AG08395 (cell line): ENCODE data around the gene OLFM4.

Experiments
- DNase-seq: peaks from one replicate; pipeline ENCODE4 v3.0.0; 2012; ENCODE audit warnings: mixed read lengths, low spot score

OLFM4 gene

DNA sequence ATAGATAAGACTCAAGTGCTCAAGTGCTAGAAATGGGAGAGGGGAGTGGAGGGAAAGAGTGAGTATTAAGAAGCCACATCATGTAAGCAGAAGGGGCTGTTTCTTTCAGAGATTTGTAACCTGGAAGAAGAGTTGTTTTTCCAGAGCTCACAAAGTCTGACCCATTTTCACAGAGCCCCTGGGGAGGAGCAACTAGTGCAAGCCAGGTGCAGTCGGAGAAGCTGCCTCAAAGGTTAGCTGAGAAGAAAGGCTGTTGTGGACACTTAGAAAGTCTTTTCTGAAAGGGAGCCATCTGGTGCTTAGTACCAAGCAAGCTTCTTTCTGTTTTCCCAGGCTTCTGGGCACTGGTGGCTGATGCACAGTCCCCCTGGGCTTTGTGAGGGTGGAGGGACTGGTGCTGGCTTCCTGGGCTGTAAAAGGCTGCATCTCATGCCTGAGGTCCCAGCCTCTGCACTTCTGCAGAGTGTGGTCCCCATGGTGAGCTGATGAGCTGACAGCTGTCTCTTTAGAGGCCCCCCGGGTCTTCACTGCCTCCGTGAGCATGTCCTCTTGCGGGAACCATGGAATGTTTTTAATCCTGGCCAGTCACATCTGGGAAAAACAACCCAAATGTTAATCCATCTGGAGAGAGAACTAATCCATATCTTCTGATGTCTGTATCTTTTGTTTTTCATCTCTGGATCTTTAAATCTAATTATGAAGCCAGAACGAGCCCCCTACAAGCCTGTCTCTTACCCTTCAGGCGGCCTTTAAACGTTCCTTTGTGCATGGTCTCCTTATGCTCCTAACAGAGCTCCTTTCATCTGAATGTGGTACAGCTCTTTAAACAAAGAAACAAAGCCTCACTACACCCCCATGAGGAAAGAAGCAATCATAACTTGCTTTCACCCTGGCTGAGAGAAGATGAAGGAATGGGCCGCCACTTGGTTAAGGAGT lies 40.2 kb downstream of the OLFM4 start:
- DNase-seq: no peak

DNA sequence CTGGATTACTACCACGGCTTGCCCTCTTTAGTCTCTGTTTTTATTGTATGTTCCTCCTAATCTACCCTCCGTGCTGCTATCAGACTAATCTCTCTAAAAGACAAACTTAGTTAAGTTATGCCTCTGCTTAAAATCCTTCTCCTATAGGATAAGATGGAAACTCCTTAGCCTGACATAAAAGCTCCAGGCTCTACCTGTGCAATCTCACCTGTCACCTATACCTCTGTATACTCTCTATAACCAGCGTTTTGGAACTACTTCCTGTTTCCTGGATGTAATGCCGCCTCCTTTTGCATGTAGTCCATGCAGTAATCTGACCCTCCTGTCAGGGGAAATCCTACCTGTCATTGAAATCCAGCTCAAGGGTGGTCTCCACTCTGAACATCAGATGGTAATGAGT lies 41.2 kb downstream of the OLFM4 start:
- no peak for DNase-seq

DNA sequence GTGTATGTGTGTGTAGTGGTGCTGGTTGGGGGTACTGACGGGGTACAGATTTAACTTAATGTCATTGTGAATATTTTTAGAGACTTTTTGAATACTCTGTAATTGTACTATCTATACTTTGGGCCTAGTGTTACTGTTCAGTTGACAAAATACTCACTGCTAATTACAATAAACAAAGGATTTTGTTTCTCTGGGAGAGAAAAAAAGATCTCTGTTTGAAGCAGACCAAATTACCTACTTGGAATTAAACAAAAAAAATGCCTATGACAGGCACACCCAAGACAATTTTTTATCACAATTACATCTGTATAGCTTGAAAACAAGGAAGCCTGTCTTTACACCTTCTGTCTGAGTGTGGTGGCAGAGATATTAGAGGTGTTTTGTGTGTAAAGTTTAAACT lies 45.1 kb downstream of the OLFM4 start:
- DNase-seq: no peak

- DNase-seq: no peak
These were observed 45.5 kb downstream of the OLFM4 start for GRCh38 chr13:53074114-53074513.

DNA sequence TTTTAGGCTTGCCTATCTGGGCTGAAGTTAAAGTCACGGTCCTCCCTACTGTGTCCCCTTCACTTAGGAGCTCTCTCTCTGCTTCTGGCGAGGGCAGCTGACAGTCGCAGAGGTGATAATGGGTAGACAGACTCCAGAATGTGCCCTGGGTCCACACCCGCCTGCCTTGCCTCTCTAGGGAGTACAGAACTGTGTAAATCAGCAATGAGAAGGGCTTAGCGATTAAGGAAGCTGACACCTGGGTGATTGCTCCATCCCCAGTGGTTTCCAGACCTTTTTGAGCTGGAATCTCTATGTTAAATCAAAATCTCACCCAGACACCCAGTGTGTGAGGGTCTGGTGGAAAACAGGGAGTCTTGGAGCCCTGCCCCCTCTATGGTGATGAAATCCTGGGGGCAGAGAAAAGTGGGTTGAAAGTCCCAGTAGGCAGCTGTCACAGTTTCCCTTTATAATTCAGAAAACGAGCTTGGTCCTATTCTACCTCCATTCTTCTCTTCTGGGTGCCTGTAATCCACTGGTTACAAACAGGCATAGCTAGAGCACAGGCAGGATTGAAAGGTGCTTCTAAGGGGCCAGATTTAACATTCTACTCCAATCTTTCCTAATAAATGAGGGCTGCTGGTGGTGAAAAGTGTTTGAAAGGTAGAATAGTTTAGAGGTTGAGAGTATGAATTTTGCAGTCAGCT lies 46.9 kb downstream of the OLFM4 start:
- DNase-seq: no peak

GRCh38 chr13:53079691-53080090 lies 51.1 kb downstream of the OLFM4 start:
- DNase-seq: no peak

DNA sequence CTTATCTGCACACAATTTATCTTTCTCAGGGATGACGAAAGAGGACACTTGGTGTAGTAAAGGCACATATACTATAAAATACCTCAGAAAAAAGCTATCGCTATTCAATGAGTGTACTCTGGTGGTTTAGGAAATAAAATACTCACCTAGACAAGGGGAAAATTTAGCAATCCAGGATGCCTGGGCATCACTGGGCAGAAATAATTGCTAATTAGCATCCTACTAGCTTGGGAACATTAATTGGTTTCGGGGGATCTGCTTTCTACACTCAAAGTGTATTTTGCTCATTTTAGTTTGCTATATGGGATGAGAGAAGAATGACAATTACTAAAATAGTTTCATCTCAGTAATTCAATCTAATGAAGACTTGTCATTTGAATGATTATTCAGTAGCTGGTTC lies 60.3 kb downstream of the OLFM4 start:
- no peak for DNase-seq

DNA sequence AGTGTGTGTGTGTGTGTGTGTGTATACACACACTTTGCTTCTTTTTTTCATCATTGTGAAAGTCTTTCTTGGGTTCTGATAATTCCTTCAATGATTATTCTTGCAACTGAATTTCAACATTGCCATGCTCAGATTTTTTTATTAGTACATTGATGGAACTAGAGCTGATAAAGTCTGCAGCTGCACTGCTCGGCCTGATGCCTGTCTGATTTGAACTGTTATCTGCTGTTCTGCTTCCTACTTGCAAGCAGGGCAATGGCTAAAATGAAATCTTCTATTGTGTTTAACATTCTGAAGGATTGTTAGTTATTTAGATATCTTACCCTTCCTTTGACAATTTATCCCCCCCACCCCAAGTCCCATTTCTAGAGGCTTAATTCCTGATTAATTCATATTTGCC lies 61.3 kb downstream of the OLFM4 start:
- DNase-seq: no peak

DNA sequence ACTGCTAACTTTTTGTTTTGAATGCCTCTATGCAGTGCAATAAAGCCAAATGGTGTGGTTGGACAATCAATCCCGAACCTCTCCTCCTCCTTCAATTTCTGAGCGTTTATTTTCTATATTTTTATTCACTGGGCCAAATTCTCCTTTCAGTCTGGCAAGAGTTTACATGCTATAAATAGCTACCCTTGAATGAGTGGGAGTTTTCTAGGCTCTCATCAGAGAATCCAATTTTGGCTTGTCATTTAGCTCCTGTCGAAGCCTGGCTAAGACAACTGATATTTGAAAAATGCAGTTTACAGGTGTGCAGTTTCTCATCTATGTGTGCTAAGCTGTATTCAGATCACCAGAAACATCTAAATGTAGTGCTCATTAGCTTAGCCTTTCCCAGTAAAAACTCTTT lies 61.8 kb downstream of the OLFM4 start:
- no peak for DNase-seq

GRCh38 chr13:53092931-53093330 lies 64.3 kb downstream of the OLFM4 start:
- DNase-seq: no peak

DNA sequence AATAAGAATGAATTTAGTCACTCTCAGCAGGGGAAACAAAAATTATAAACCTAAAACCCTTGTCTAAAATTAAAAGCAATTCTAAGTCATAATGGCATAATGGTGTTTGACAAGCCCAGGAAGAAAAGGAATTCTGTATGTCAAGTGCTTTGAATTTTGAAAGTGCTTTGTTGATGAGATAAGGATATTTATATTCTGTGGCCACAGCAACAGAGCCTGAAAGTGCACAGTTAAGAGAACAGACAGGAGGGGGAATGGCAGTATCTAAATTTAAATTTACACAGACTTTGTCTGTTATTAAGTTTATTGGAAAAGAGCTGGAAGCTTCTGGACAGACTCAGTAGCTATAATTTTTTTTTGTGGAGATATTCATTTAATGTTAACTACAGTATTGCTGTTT lies 69.8 kb downstream of the OLFM4 start:
- no peak for DNase-seq

DNA sequence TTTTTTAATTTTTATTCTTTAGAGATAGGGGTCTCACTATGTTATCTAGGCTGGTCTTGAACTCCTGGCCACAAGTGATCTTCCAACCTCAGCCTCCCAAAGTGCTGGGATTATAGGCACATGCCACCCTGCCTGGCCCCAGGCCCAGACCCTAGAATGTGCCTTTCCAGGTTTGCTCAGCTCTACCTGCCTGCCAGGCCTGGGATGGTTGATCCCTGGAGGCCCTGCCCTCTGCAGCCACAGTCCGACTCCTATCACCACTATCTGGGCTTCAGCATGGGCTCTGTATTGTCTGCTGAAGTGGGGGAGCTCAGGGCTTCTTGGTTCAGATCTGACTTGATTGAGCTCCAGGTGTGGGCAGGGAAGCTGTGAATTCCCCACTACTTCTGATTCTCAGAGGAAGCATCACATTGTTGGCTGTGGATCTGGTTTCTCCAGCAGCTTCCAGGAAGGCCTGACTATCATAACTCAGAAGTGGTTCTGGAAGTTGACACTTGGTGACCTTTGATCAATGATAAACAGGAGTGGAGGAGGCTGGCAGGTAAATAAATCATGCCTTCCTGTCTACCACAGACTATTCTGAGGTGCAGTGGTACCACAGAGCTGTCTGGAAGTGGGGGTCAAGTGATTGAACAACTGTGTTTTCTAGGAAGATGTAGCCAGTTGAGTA lies 71.9 kb downstream of the OLFM4 start:
- no peak for DNase-seq
